GM23338 (cell line): ENCODE results near the gene PARVB. TPM values are rescaled to one million over a fixed set of nuclear protein-coding genes. Genes with fewer than 3 reads are reported as not detected.

Experiments
- ATAC-seq: fragments of 200-7000 bp; cut with Tn5 transposase; 3 replicates; pipeline ENCODE4 v1.9.1; 2020
- DNase-seq: peaks from one replicate; pipeline ENCODE4 v3.0.0-alpha.2; 2015; ENCODE audit warnings: low spot score
- H2AFZ ChIP-seq: fragments of 200-600 bp; sonication (generic); 2 replicates; pipeline ENCODE4 v1.8.0; 2016; ENCODE audit warnings: antibody characterized with exemption, mild to moderate bottlenecking, moderate library complexity
- H3F3A ChIP-seq: fragments of 200-600 bp; sonication (generic); replicated peaks from 2 replicates; pipeline ENCODE4 v1.8.0; 2017; ENCODE audit warnings: antibody characterized with exemption, mixed run types, low read depth
- H3K27ac ChIP-seq: fragments of 200-600 bp; sonication (generic); 2 replicates; pipeline ENCODE4 v1.6.1; 2016; ENCODE audit warnings: low read depth
- H3K27me3 ChIP-seq: fragments of 200-600 bp; sonication (generic); 2 replicates; pipeline ENCODE4 v1.8.0; 2016; ENCODE audit warnings: mild to moderate bottlenecking, mixed run types, moderate library complexity; ENCODE audit not compliant: insufficient read depth
- H3K36me3 ChIP-seq: fragments of 200-600 bp; sonication (generic); 2 replicates; pipeline ENCODE4 v1.8.0; 2016; ENCODE audit warnings: mild to moderate bottlenecking; ENCODE audit not compliant: insufficient read depth
- H3K4me1 ChIP-seq: fragments of 200-600 bp; sonication (generic); 2 replicates; pipeline ENCODE4 v1.8.0; 2016; ENCODE audit warnings: mild to moderate bottlenecking, moderate library complexity; ENCODE audit not compliant: insufficient read depth
- H3K4me2 ChIP-seq: fragments of 200-600 bp; sonication (generic); 2 replicates; pipeline ENCODE4 v1.7.1; 2017; ENCODE audit warnings: mixed run types
- H3K4me3 ChIP-seq: fragments of 200-600 bp; sonication (generic); 2 replicates; pipeline ENCODE4 v1.6.1; 2016; ENCODE audit warnings: mixed run types
- H3K79me2 ChIP-seq: fragments of 200-600 bp; sonication (generic); replicated peaks from 2 replicates; pipeline ENCODE4 v1.8.0; 2017; ENCODE audit warnings: mild to moderate bottlenecking; ENCODE audit not compliant: insufficient read depth
- H3K9me2 ChIP-seq: fragments of 200-600 bp; sonication (generic); 2 replicates; pipeline ENCODE4 v1.8.0; 2017; ENCODE audit not compliant: insufficient read depth
- H4K20me1 ChIP-seq: fragments of 200-600 bp; sonication (generic); replicated peaks from 2 replicates; pipeline ENCODE4 v1.8.0; 2017; ENCODE audit warnings: mild to moderate bottlenecking; ENCODE audit not compliant: insufficient read depth
- H3K27ac Mint-ChIP-seq: 2 replicates; pipeline ENCODE4 v1.8.0; 2020; ENCODE audit warnings: inconsistent platforms, mild to moderate bottlenecking, moderate library complexity, mixed read lengths
- H3K27me3 Mint-ChIP-seq: 3 replicates; pipeline ENCODE4 v1.8.0; 2022; ENCODE audit warnings: low read depth, mild to moderate bottlenecking, moderate library complexity, mixed read lengths, inconsistent platforms; ENCODE audit not compliant: insufficient read depth, poor library complexity
- H3K36me3 Mint-ChIP-seq: 3 replicates; pipeline ENCODE4 v1.8.0; 2021; ENCODE audit warnings: low read depth, mild to moderate bottlenecking, inconsistent platforms, moderate library complexity, mixed read lengths
- H3K4me1 Mint-ChIP-seq: 3 replicates; pipeline ENCODE4 v1.8.0; 2020; ENCODE audit warnings: mild to moderate bottlenecking, inconsistent platforms, mixed read lengths
- H3K4me3 Mint-ChIP-seq: 3 replicates; pipeline ENCODE4 v1.8.0; 2021; ENCODE audit warnings: moderate library complexity, mild to moderate bottlenecking, inconsistent platforms, mixed read lengths
- H3K9me3 Mint-ChIP-seq: 3 replicates; pipeline ENCODE4 v1.8.0; 2020; ENCODE audit warnings: moderate library complexity, mild to moderate bottlenecking, inconsistent platforms, mixed read lengths
- CREB1 ChIP-seq: fragments of 250-450 bp; sonication (Bioruptor Pico); IDR thresholded peaks from 2 replicates; pipeline ENCODE4 v1.5.0; 2020; ENCODE audit warnings: low read depth, mild to moderate bottlenecking, moderate library complexity
- CTCF ChIP-seq, 2 experiments: fragments of 200-600 bp in 1 of 2; sonication (generic) in 1 of 2; conservative IDR thresholded peaks; 2 replicates each; pipeline versions ENCODE4 v1.5.1 to v1.6.1; 2016 to 2017; ENCODE audit warnings: antibody characterized with exemption in 2 of 2, low read depth in 2 of 2, mild to moderate bottlenecking in 2 of 2, moderate library complexity in 1 of 2
- ETS1 ChIP-seq: IDR thresholded peaks from 2 replicates; pipeline ENCODE4 v1.6.1; 2016; ENCODE audit warnings: antibody characterized with exemption
- EZH2 ChIP-seq: fragments of 200-600 bp; sonication (generic); IDR thresholded peaks from one replicate; pipeline ENCODE4 v1.8.0; 2017; ENCODE audit warnings: antibody characterized with exemption, mild to moderate bottlenecking, low read depth; ENCODE audit not compliant: unreplicated experiment
- EZH2phosphoT487 ChIP-seq: fragments of 200-600 bp; sonication (generic); IDR thresholded peaks from one replicate; pipeline ENCODE4 v1.8.1; 2018; ENCODE audit warnings: antibody characterized with exemption; ENCODE audit not compliant: unreplicated experiment
- JUNB ChIP-seq: IDR thresholded peaks from one replicate; pipeline ENCODE4 v1.6.1; 2016; ENCODE audit warnings: antibody characterized with exemption; ENCODE audit not compliant: unreplicated experiment
- NANOG ChIP-seq: IDR thresholded peaks from 2 replicates; pipeline ENCODE4 v1.6.1; 2016; ENCODE audit warnings: antibody characterized with exemption, borderline replicate concordance
- POLR2AphosphoS5 ChIP-seq: IDR thresholded peaks from 2 replicates; pipeline ENCODE4 v1.6.1; 2016; ENCODE audit warnings: antibody characterized with exemption, low read depth
- REST ChIP-seq: IDR thresholded peaks from one replicate; pipeline ENCODE4 v1.6.1; 2018; ENCODE audit warnings: antibody characterized with exemption; ENCODE audit not compliant: unreplicated experiment
- STAT1 ChIP-seq: IDR thresholded peaks from one replicate; pipeline ENCODE4 v1.6.1; 2016; ENCODE audit warnings: antibody characterized with exemption; ENCODE audit not compliant: unreplicated experiment
- ZNF114 ChIP-seq: fragments of 250-450 bp; sonication (Bioruptor Pico); IDR thresholded peaks from 2 replicates; pipeline ENCODE4 v1.5.0; 2020; ENCODE audit warnings: mild to moderate bottlenecking, moderate library complexity
- ZNF331 ChIP-seq: fragments of 250-450 bp; sonication (Bioruptor Pico); IDR thresholded peaks from 2 replicates; pipeline ENCODE4 v1.5.0; 2020; ENCODE audit warnings: low read depth, mild to moderate bottlenecking, moderate library complexity
- ZNF462 ChIP-seq: fragments of 250-450 bp; sonication (Bioruptor Pico); IDR thresholded peaks from 2 replicates; pipeline ENCODE4 v1.5.0; 2020; ENCODE audit warnings: mild to moderate bottlenecking, moderate library complexity
- polyA plus RNA-seq: library from polyadenylated mRNA; unstranded; fragments of >200 nt; fragmentation: Nextera tagmentation; extraction: Ambion mirVana; gene quantifications from 2 replicates; pipeline ENCODE4 v1.2.1, GENCODE V29; 2016
- total RNA-seq: library from RNA; depleted of rRNA; stranded (reverse); fragments of >200 nt; shearing (Covaris generic); gene quantifications from 2 replicates; pipeline ENCODE4 v1.2.3, GENCODE V29; 2014

Gene PARVB
- total and polyA plus RNA-seq, 2 experiments from 2014 or later: 4.3 to 7.7 TPM

GRCh38 chr22:44159221-44159620 lies 135.1 kb downstream of the PARVB start:
- Histone ChIP-seq H3F3A (no peaks in the 10 kb centered on the region), H2AFZ (no peak overlapping the region), H3K4me1 (peaks cover 12% of the 10 kb centered on the region), H3K36me3 (no peaks in the 10 kb centered on the region), H3K4me2 (no peak overlapping the region), H3K79me2 (no peaks in the 10 kb centered on the region), H3K4me3 (no peak overlapping the region), H3K9me2 (no peaks in the 10 kb centered on the region), H3K27me3 (no peaks in the 10 kb centered on the region), H3K27ac (no peak overlapping the region), H4K20me1 (no peaks in the 10 kb centered on the region)
- H3K4me3 Mint-ChIP-seq: no peak overlapping the region
- no peak overlapping the region for H3K27ac Mint-ChIP-seq
- DNase-seq: no peak
- ATAC-seq: no peak
- H3K27me3 Mint-ChIP-seq: peaks cover 10% of the 10 kb centered on the region
- peaks cover 39% of the 10 kb centered on the region for H3K4me1 Mint-ChIP-seq
- no peaks in the 10 kb centered on the region for H3K9me3 Mint-ChIP-seq
- TF ChIP-seq ZNF114 (CRISPR knock-in tag) (no peak), NANOG (no peak), ETS1 (no peak), ZNF331 (CRISPR knock-in tag) (no peak), ZNF462 (CRISPR knock-in tag) (no peak), REST (no peak), EZH2phosphoT487 (no peak), CREB1 (no peak), CTCF (conservative IDR thresholded peaks at IDR 0.05; ENCODE audit: low read depth in 2 of 2) (no peak), EZH2 (no peak), POLR2AphosphoS5 (no peak), STAT1 (no peak), JUNB (no peak)
- peaks cover 2% of the 10 kb centered on the region; the same call in 2 of the 3 replicates for H3K36me3 Mint-ChIP-seq
